K562 (cell line): ENCODE results near the gene TTC8. TPM values are rescaled to one million over a fixed set of nuclear protein-coding genes. Genes with fewer than 3 reads are reported as not detected.

Experiments
- ATAC-seq: fragments of 200-7000 bp; cut with Tn5 transposase; 3 replicates; pipeline ENCODE4 v1.9.1; 2020; ENCODE audit warnings: moderate library complexity
- BruUV-seq: library from RNA; stranded (reverse); fragments of 400-500 nt; replicated peaks from 2 replicates; lab custom pipeline; 2021; lab: Mats Ljungman, UMichigan
- CTCF ChIA-PET: fragments of 300-600 bp; formaldehyde crosslinking; extraction: SDS; loops from one replicate; lab custom pipeline; 2021; ENCODE audit warnings: low intra/inter-chr PET ratio; lab: Yijun Ruan, JAX
- POLR2A ChIA-PET: fragments of 300-600, 350-650 bp; sonication (Branson Sonifier 250); formaldehyde crosslinking; extraction: SDS; loops from one replicate; lab custom pipeline; 2021; ENCODE audit warnings: antibody characterized with exemption, inconsistent platforms; lab: Yijun Ruan, JAX
- DNase-seq, 4 experiments: peaks; one replicate each; pipeline versions ENCODE4 v3.0.0 to v3.0.0-alpha.2; 2011 to 2018; ENCODE audit warnings: low spot score in 3 of 4, mixed read lengths in 3 of 4; ENCODE audit errors: extremely low read depth in 1 of 4
- FAIRE-seq: peaks from 2 replicates; lab custom pipeline; 2011; peaks lifted over from hg19 to GRCh38; lab: Jason Lieb, UNC
- H2AFZ ChIP-seq: 2 replicates; pipeline ENCODE4 v1.6.0; 2011; ENCODE audit warnings: low read depth, low read length, control low read depth, inconsistent platforms
- H3K27ac ChIP-seq: fragments of 200-600 bp; 3 replicates; pipeline ENCODE4 v1.8.0; 2011; ENCODE audit warnings: low read depth, mild to moderate bottlenecking, control low read depth, inconsistent platforms, low read length, moderate library complexity, mixed read lengths; ENCODE audit errors: extremely low read depth
- H3K27me3 ChIP-seq, 2 experiments: fragments of 300-600 bp in 1 of 2; 2 replicates in 1 of 2; 3 replicates in 1 of 2; pipeline versions ENCODE4 v1.6.0 to v1.8.0; 2011; ENCODE audit warnings: inconsistent platforms in 2 of 2, low read length in 2 of 2, mild to moderate bottlenecking in 1 of 2, mixed read lengths in 1 of 2, moderate library complexity in 1 of 2; ENCODE audit not compliant: control insufficient read depth in 2 of 2, insufficient read depth in 2 of 2
- H3K36me3 ChIP-seq: fragments of 300-600 bp; 3 replicates; pipeline ENCODE4 v1.8.0; 2011; ENCODE audit warnings: mild to moderate bottlenecking, low read length, inconsistent platforms; ENCODE audit not compliant: control insufficient read depth, insufficient read depth
- H3K4me1 ChIP-seq, 2 experiments: fragments of 200-600 bp in 1 of 2; replicated peaks in 1 of 2; 2 replicates in 1 of 2; 3 replicates in 1 of 2; pipeline versions ENCODE4 v1.5.1 to v1.8.0; 2011; ENCODE audit warnings: inconsistent platforms in 2 of 2, low read length in 2 of 2, mild to moderate bottlenecking in 1 of 2, mixed read lengths in 1 of 2, moderate library complexity in 1 of 2; ENCODE audit not compliant: control insufficient read depth in 2 of 2, insufficient read depth in 2 of 2
- H3K4me2 ChIP-seq: 2 replicates; pipeline ENCODE4 v1.6.1; 2011; ENCODE audit warnings: low read length, control low read depth, inconsistent platforms, mixed read lengths; ENCODE audit not compliant: insufficient read depth
- H3K4me3 ChIP-seq: fragments of 200-600 bp; sonication (generic), shearing (Covaris generic); 2 replicates; pipeline ENCODE4 v1.5.1; 2016; ENCODE audit warnings: control low read depth, inconsistent platforms
- H3K79me2 ChIP-seq: fragments of 200-600 bp; 3 replicates; pipeline ENCODE4 v1.8.0; 2011; ENCODE audit warnings: low read length, inconsistent platforms; ENCODE audit not compliant: control insufficient read depth, insufficient read depth
- H3K9ac ChIP-seq, 2 experiments: 2 replicates each; pipeline versions ENCODE4 v1.6.0 to v1.6.1; 2011; ENCODE audit warnings: low read depth in 2 of 2, low read length in 2 of 2, control low read depth in 1 of 2, inconsistent platforms in 1 of 2, mild to moderate bottlenecking in 1 of 2, mixed read lengths in 1 of 2; ENCODE audit not compliant: insufficient read depth in 1 of 2
- H3K9me1 ChIP-seq: one replicate; pipeline ENCODE4 v1.6.0; 2011; ENCODE audit warnings: inconsistent platforms, mild to moderate bottlenecking, low read length, moderate library complexity; ENCODE audit not compliant: control insufficient read depth, insufficient read depth
- H3K9me3 ChIP-seq: replicated peaks from 2 replicates; pipeline ENCODE4 v1.5.1; 2011; ENCODE audit warnings: low read depth, low read length, inconsistent platforms; ENCODE audit not compliant: control insufficient read depth, insufficient read depth
- H4K20me1 ChIP-seq: replicated peaks from 2 replicates; pipeline ENCODE4 v1.6.1; 2011; ENCODE audit warnings: low read length, inconsistent platforms, mixed read lengths; ENCODE audit not compliant: control insufficient read depth, insufficient read depth
- ARID2 ChIP-seq: fragments of 450-650 bp; IDR thresholded peaks from 2 replicates; pipeline ENCODE4 v1.6.1; 2017; ENCODE audit warnings: antibody characterized with exemption, mild to moderate bottlenecking
- CCAR2 ChIP-seq: fragments of 200-400 bp; formaldehyde crosslinking; IDR thresholded peaks from 2 replicates; pipeline ENCODE4 v1.6.1; 2017; ENCODE audit warnings: mild to moderate bottlenecking, low read depth, low read length
- ELF4 ChIP-seq: fragments of 450-650 bp; formaldehyde crosslinking; IDR thresholded peaks from 2 replicates; pipeline ENCODE4 v1.4.0; 2022; ENCODE audit warnings: missing genetic modification characterization
- EP400 ChIP-seq: fragments of 450-650 bp; IDR thresholded peaks from 2 replicates; pipeline ENCODE4 v1.6.1; 2017; ENCODE audit warnings: antibody characterized with exemption, mild to moderate bottlenecking, moderate library complexity
- ETV5 ChIP-seq: sonication (generic); formaldehyde crosslinking; IDR thresholded peaks from 2 replicates; pipeline ENCODE4 v1.4.0; 2020; ENCODE audit warnings: low read depth, mild to moderate bottlenecking, missing genetic modification reagents
- FOXA1 ChIP-seq: fragments of 450-650 bp; IDR thresholded peaks from 2 replicates; pipeline ENCODE4 v1.6.1; 2016; ENCODE audit warnings: mild to moderate bottlenecking, borderline replicate concordance
- KLF16 ChIP-seq: IDR thresholded peaks from 2 replicates; pipeline ENCODE4 v1.6.1; 2016; ENCODE audit warnings: antibody characterized with exemption
- MCM2 ChIP-seq: fragments of 450-650 bp; IDR thresholded peaks from 2 replicates; pipeline ENCODE4 v1.6.1; 2017; ENCODE audit warnings: low read depth, mild to moderate bottlenecking
- NCOA2 ChIP-seq, 2 experiments: fragments of 450-650 bp; IDR thresholded peaks; 2 replicates each; pipeline ENCODE4 v1.6.1; 2018; ENCODE audit warnings: mild to moderate bottlenecking in 2 of 2, moderate library complexity in 1 of 2; ENCODE audit not compliant: partially characterized antibody in 2 of 2
- NFYB ChIP-seq: IDR thresholded peaks from 2 replicates; pipeline ENCODE4 v1.6.1; 2011; ENCODE audit warnings: mild to moderate bottlenecking, moderate library complexity; ENCODE audit not compliant: insufficient read length; ENCODE audit errors: extremely low read depth
- SMC3 ChIP-seq: conservative IDR thresholded peaks from 2 replicates; pipeline ENCODE4 v1.6.1; 2011; ENCODE audit warnings: low read depth, low read length, improper control_type of control experiment; ENCODE audit not compliant: insufficient read depth
- YY1 ChIP-seq, 3 experiments: IDR thresholded peaks; 2 replicates each; pipeline ENCODE4 v1.6.1; 2011; ENCODE audit warnings: low read length in 2 of 3, mild to moderate bottlenecking in 2 of 3, moderate library complexity in 2 of 3, borderline replicate concordance in 1 of 3, control low read depth in 1 of 3, low read depth in 1 of 3; ENCODE audit not compliant: insufficient read depth in 3 of 3, insufficient replicate concordance in 2 of 3, control insufficient read depth in 1 of 3, insufficient read length in 1 of 3; ENCODE audit errors: extremely low read depth in 1 of 3
- ZNF77 ChIP-seq: fragments of 250-450 bp; sonication (Bioruptor Pico); IDR thresholded peaks from 2 replicates; pipeline ENCODE4 v1.5.0; 2020
- in situ Hi-C: fragments of 300-500 bp; cut with MboI; formaldehyde crosslinking; loops from 4 replicates; pipeline ENCODE4 v1.15.0; 2018; ENCODE audit warnings: inconsistent platforms, mixed read lengths
- intact Hi-C: fragments of 100-400 bp; cut with micrococcal nuclease; formaldehyde crosslinking; loops from 2 replicates; pipeline ENCODE4 v1.14.2; 2022
- polyA plus RNA-seq, 8 experiments: library from polyadenylated mRNA; depleted of rRNA in 4 of 8; stranded (reverse) in 5 of 8; unstranded in 3 of 8; fragments of >200 nt; fragmentation: Nextera tagmentation in 2 of 8; fragmentation: Illumina TruSeq in 1 of 8; extraction: Ambion mirVana in 2 of 8; extraction: Trizol in 1 of 8; gene quantifications; 2 replicates each; pipeline versions ENCODE4 v1.2.1 to v1.2.3, GENCODE V29; 2011 to 2014; ENCODE audit warnings: inconsistent platforms in 1 of 8, missing spikeins in 1 of 8
- total RNA-seq, 7 experiments: library from RNA; depleted of rRNA in 6 of 7; stranded (reverse); fragments of >200 nt in 6 of 7; fragmentation: Illumina TruSeq in 2 of 7; extraction: Trizol in 2 of 7; gene quantifications; 2 replicates each; pipeline versions ENCODE4 v1.2.1 to v1.2.3, GENCODE V29; 2011 to 2021; ENCODE audit warnings: low replicate concordance in 1 of 7
- TF ChIP-seq, protein P1 (sequence below): fragments of 250-450 bp; sonication (Bioruptor Pico); IDR thresholded peaks from 2 replicates; pipeline ENCODE4 v1.5.0; 2021; ENCODE audit warnings: mild to moderate bottlenecking, borderline replicate concordance
- TF ChIP-seq, protein P2 (sequence below): sonication (generic); formaldehyde crosslinking; IDR thresholded peaks from 2 replicates; pipeline ENCODE4 v1.9.0; 2022; ENCODE audit warnings: mild to moderate bottlenecking, missing genetic modification reagents
- TF ChIP-seq, protein P3 (sequence below): fragments of 250-450 bp; sonication (Bioruptor Pico); IDR thresholded peaks from 2 replicates; pipeline ENCODE4 v1.5.0; 2021

The TTC8 gene
- total and polyA plus RNA-seq, 9 of the 15 experiments (the other 6 are each of a cell fraction or from before 2014, with no cell fraction given): 7.3 to 22.7 (median 9.6) TPM

DNA sequence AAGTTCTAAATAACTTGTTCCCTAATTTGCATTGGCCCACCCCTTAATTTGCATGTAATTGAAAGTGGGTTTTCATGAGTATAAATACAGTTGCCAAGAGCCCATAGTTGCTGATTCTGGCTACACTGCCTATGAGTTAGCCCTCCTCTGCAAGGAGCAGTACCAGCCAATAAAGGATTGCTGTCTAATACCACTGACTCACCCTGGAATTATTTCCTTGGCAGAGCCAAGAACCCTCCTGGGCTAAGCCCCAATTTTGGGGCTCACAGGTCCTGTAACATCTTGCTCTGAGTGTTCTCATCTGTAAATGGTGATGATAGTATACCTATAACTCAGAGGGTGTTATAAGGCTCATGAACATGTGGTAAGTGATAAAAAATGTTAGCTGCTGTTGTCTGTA, 6.8 kb downstream of the TTC8 start:
- no peaks in the 10 kb centered on the region for H3K27me3 ChIP-seq
- ChIA-PET CTCF (no interaction called here), POLR2A (no interaction called here)
- no peaks in the 10 kb centered on the region for H3K9me1 ChIP-seq
- no peak overlapping the region for H3K4me2 ChIP-seq
- intact Hi-C loops: no loop called here
- H3K9me3 ChIP-seq: no peaks in the 10 kb centered on the region
- H3K79me2 ChIP-seq: peaks cover 4% of the 10 kb centered on the region; the same call in 1 of the 3 replicates
- H3K4me1 ChIP-seq: peaks cover 2 to 15% of the 10 kb centered on the region in 2 experiments; a peak in 3 of 5 replicates
- no peak overlapping the region for H2AFZ ChIP-seq
- no peak for ATAC-seq
- no peak overlapping the region for H3K27ac ChIP-seq
- in situ Hi-C loops: no loop called here
- TF ChIP-seq SMC3: no peak
- TF ChIP-seq, protein P1, sequence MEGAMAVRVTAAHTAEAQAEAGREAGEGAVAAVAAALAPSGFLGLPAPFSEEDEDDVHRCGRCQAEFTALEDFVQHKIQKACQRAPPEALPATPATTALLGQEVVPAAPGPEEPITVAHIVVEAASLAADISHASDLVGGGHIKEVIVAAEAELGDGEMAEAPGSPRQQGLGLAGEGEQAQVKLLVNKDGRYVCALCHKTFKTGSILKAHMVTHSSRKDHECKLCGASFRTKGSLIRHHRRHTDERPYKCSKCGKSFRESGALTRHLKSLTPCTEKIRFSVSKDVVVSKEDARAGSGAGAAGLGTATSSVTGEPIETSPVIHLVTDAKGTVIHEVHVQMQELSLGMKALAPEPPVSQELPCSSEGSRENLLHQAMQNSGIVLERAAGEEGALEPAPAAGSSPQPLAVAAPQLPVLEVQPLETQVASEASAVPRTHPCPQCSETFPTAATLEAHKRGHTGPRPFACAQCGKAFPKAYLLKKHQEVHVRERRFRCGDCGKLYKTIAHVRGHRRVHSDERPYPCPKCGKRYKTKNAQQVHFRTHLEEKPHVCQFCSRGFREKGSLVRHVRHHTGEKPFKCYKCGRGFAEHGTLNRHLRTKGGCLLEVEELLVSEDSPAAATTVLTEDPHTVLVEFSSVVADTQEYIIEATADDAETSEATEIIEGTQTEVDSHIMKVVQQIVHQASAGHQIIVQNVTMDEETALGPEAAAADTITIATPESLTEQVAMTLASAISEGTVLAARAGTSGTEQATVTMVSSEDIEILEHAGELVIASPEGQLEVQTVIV (CRISPR knock-in tag): no peak
- TF ChIP-seq KLF16: no peak
- TF ChIP-seq, protein P2, sequence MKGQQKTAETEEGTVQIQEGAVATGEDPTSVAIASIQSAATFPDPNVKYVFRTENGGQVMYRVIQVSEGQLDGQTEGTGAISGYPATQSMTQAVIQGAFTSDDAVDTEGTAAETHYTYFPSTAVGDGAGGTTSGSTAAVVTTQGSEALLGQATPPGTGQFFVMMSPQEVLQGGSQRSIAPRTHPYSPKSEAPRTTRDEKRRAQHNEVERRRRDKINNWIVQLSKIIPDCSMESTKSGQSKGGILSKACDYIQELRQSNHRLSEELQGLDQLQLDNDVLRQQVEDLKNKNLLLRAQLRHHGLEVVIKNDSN (CRISPR knock-in tag): no peak
- TF ChIP-seq NCOA2 (IDR thresholded peaks at IDR 0.05; ENCODE audit: partially characterized antibody in 2 of 2): no peak
- no peak for TF ChIP-seq ARID2
- TF ChIP-seq MCM2: no peak
- TF ChIP-seq YY1 (IDR thresholded peaks at IDR 0.05; ENCODE audit: borderline replicate concordance in 1 of 3, control insufficient read depth in 1 of 3, extremely low read depth in 1 of 3, insufficient read depth in 3 of 3, insufficient read length in 1 of 3, insufficient replicate concordance in 2 of 3, low read depth in 1 of 3, low read length in 2 of 3): no peak
- no peak for TF ChIP-seq ETV5 (CRISPR knock-in tag)
- no peak for TF ChIP-seq CCAR2
- no peak for TF ChIP-seq ELF4
- TF ChIP-seq ZNF77 (CRISPR knock-in tag): no peak
- TF ChIP-seq FOXA1: no peak
- TF ChIP-seq, protein P3, sequence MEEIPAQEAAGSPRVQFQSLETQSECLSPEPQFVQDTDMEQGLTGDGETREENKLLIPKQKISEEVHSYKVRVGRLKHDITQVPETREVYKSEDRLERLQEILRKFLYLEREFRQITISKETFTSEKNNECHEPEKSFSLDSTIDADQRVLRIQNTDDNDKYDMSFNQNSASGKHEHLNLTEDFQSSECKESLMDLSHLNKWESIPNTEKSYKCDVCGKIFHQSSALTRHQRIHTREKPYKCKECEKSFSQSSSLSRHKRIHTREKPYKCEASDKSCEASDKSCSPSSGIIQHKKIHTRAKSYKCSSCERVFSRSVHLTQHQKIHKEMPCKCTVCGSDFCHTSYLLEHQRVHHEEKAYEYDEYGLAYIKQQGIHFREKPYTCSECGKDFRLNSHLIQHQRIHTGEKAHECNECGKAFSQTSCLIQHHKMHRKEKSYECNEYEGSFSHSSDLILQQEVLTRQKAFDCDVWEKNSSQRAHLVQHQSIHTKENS (CRISPR knock-in tag): no peak
- TF ChIP-seq EP400: no peak
- no peak for TF ChIP-seq NFYB
- no peaks in the 10 kb centered on the region for H3K36me3 ChIP-seq
- no peak for FAIRE-seq
- H4K20me1 ChIP-seq: no peaks in the 10 kb centered on the region
- DNase-seq: no peak
- H3K4me3 ChIP-seq: no peak overlapping the region
- no TSS peak for BruUV-seq
- H3K9ac ChIP-seq: no peak overlapping the region
